OCI-LY7 (cell line): ENCODE results near the gene TPM1. TPM values are rescaled to one million over a fixed set of nuclear protein-coding genes. Genes with fewer than 3 reads are reported as not detected.

ENCODE experiments used
- BruUV-seq: library from RNA; stranded (reverse); fragments of 400-500 nt; replicated peaks from 2 replicates; lab custom pipeline; 2021; lab: Mats Ljungman, UMichigan
- CTCF ChIA-PET: fragments of 300-600 bp; sonication (Branson Sonifier 250); formaldehyde crosslinking; loops from one replicate; lab custom pipeline; 2022; ENCODE audit warnings: antibody characterized with exemption; ENCODE audit not compliant: unreplicated experiment; lab: Charles Lee
- POLR2A ChIA-PET: fragments of 300-600 bp; sonication (Branson Sonifier 250); formaldehyde crosslinking; loops from one replicate; lab custom pipeline; 2022; ENCODE audit warnings: antibody characterized with exemption; lab: Charles Lee
- DNase-seq: peaks from one replicate; pipeline ENCODE4 v3.0.0-alpha.2; 2015; ENCODE audit warnings: low spot score
- H2AFZ ChIP-seq: fragments of 200-600 bp; sonication (generic), shearing (Covaris generic); 2 replicates; pipeline ENCODE4 v1.6.1; 2014; ENCODE audit warnings: mild to moderate bottlenecking, antibody characterized with exemption, low read length, moderate library complexity
- H3K27ac ChIP-seq: fragments of 200-600 bp; sonication (generic); 2 replicates; pipeline ENCODE4 v1.5.1; 2014; ENCODE audit warnings: mixed run types, low read depth, mild to moderate bottlenecking, moderate library complexity, low read length, inconsistent platforms; ENCODE audit not compliant: poor library complexity, severe bottlenecking
- H3K36me3 ChIP-seq: fragments of 200-600 bp; sonication (generic); 2 replicates; pipeline ENCODE4 v1.6.1; 2014; ENCODE audit warnings: mild to moderate bottlenecking, antibody characterized with exemption, low read length, moderate library complexity, mixed read lengths; ENCODE audit not compliant: insufficient read depth
- H3K4me1 ChIP-seq: fragments of 200-600 bp; sonication (generic); 2 replicates; pipeline ENCODE4 v1.5.1; 2014; ENCODE audit warnings: mild to moderate bottlenecking, low read length; ENCODE audit not compliant: insufficient read depth, poor library complexity, severe bottlenecking
- H3K4me2 ChIP-seq: fragments of 200-600 bp; sonication (generic); 2 replicates; pipeline ENCODE4 v1.6.1; 2014; ENCODE audit warnings: mild to moderate bottlenecking, low read length
- H3K4me3 ChIP-seq: fragments of 200-600 bp; sonication (generic); 2 replicates; pipeline ENCODE4 v1.5.1; 2014; ENCODE audit warnings: mild to moderate bottlenecking, low read depth, low read length; ENCODE audit not compliant: poor library complexity, severe bottlenecking
- H3K79me2 ChIP-seq: fragments of 200-600 bp; sonication (generic); 2 replicates; pipeline ENCODE4 v1.6.1; 2016; ENCODE audit warnings: low read depth, mild to moderate bottlenecking, low read length, moderate library complexity, mixed read lengths; ENCODE audit not compliant: insufficient read depth
- H3K9me2 ChIP-seq: fragments of 200-600 bp; sonication (generic); 2 replicates; pipeline ENCODE4 v1.6.1; 2016; ENCODE audit warnings: mild to moderate bottlenecking, low read length, mixed read lengths; ENCODE audit not compliant: insufficient read depth
- H3K9me3 ChIP-seq: fragments of 200-600 bp; sonication (generic); 2 replicates; pipeline ENCODE4 v1.6.1; 2014; ENCODE audit warnings: mild to moderate bottlenecking, mixed run types, low read length, mixed read lengths
- H4K20me1 ChIP-seq: fragments of 200-600 bp; sonication (generic); 2 replicates; pipeline ENCODE4 v1.6.1; 2014; ENCODE audit warnings: mild to moderate bottlenecking, antibody characterized with exemption, low read length, moderate library complexity, mixed read lengths; ENCODE audit not compliant: insufficient read depth
- EZH2phosphoT487 ChIP-seq: fragments of 200-600 bp; sonication (generic); IDR thresholded peaks from 2 replicates; pipeline ENCODE4 v1.6.1; 2018; ENCODE audit warnings: low read depth, borderline replicate concordance, mild to moderate bottlenecking, mixed run types, antibody characterized with exemption, low read length, moderate library complexity, mixed read lengths
- intact Hi-C: fragments of 100-400 bp; cut with micrococcal nuclease; formaldehyde crosslinking; loops from one replicate; pipeline ENCODE4 v1.10.0; 2022; ENCODE audit not compliant: unreplicated experiment
- total RNA-seq, 2 experiments: library from RNA; depleted of rRNA in 1 of 2; stranded (reverse); fragments of >200 nt in 1 of 2; shearing (Covaris generic) in 1 of 2; gene quantifications; 2 replicates each; pipeline ENCODE4 v1.2.3, GENCODE V29; 2014 to 2022
- TF ChIP-seq, protein P1 (sequence below): fragments of 200-600 bp; sonication (generic); conservative IDR thresholded peaks from 2 replicates; pipeline ENCODE4 v1.5.1; 2014; ENCODE audit warnings: mild to moderate bottlenecking, antibody characterized with exemption, low read length, moderate library complexity, mixed read lengths

Gene TPM1
- total RNA-seq, 2 experiments from 2014 or later: 19.3 to 19.9 TPM

DNA sequence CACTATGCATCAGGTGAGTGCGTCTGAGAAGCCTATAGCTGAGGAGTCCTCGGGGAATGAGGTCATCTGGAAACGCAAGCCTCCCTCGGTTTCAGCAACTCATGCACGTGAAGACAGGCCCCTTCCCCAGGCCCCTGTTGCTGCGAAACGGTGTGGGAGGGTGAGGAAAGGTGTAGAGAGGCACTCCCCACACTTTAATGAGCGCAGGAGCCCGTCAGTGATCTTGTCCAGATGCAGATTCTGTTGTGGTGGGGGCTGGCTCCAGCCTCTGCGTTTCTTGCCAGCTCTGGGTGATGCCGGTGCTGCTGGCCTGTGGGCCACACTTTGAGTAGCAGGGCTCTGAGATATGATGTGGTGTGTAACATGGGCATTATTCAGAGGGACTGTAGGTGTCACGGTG lies 40.5 kb downstream of the TPM1 start:
- no peak overlapping the region for H3K4me3 ChIP-seq
- no peak overlapping the region for H3K4me2 ChIP-seq
- H3K4me1 ChIP-seq: no peaks in the 10 kb centered on the region
- H3K9me2 ChIP-seq: no peaks in the 10 kb centered on the region
- ChIA-PET POLR2A (no interaction called here), CTCF (no interaction called here)
- TF ChIP-seq EZH2phosphoT487: no peak
- TF ChIP-seq, protein P1, sequence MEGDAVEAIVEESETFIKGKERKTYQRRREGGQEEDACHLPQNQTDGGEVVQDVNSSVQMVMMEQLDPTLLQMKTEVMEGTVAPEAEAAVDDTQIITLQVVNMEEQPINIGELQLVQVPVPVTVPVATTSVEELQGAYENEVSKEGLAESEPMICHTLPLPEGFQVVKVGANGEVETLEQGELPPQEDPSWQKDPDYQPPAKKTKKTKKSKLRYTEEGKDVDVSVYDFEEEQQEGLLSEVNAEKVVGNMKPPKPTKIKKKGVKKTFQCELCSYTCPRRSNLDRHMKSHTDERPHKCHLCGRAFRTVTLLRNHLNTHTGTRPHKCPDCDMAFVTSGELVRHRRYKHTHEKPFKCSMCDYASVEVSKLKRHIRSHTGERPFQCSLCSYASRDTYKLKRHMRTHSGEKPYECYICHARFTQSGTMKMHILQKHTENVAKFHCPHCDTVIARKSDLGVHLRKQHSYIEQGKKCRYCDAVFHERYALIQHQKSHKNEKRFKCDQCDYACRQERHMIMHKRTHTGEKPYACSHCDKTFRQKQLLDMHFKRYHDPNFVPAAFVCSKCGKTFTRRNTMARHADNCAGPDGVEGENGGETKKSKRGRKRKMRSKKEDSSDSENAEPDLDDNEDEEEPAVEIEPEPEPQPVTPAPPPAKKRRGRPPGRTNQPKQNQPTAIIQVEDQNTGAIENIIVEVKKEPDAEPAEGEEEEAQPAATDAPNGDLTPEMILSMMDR: no peak
- H2AFZ ChIP-seq: no peak overlapping the region
- BruUV-seq: no TSS peak
- DNase-seq: no peak
- H3K9me3 ChIP-seq: no peaks in the 10 kb centered on the region
- no peak overlapping the region for H3K27ac ChIP-seq
- no peaks in the 10 kb centered on the region for H3K79me2 ChIP-seq
- H4K20me1 ChIP-seq: no peaks in the 10 kb centered on the region
- no peaks in the 10 kb centered on the region for H3K36me3 ChIP-seq
- intact Hi-C loops: no loop called here

DNA sequence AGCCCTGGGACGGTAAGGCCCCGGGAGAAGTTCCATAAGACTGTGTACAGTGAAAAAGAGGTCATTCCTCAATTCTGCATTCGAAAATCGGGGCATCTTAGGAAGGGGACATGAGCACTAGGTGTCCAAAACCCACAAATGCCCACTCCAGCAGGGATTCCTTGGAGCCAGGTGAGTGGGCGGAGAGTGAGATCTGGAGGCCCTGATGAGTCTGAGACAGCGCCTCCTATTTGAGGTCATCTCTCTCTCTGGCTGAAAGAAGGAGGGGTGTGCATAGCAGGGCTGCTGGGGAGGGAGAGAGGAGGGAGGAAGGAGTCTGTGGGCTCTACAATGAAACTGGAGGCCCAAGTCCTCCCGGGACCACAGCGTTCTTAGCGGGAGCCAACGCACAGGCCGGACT lies 41.0 kb downstream of the TPM1 start:
- H3K27ac ChIP-seq: no peak overlapping the region
- no TSS peak for BruUV-seq
- no peaks in the 10 kb centered on the region for H3K79me2 ChIP-seq
- ChIA-PET POLR2A (interaction anchor here (0.7 kb wide), 1 partner anchor 1758 kb away, joined by 3 read pairs; no protein-coding TSS in a partner anchor), CTCF (no interaction called here)
- no peak overlapping the region for H2AFZ ChIP-seq
- no peak overlapping the region for H3K4me2 ChIP-seq
- TF ChIP-seq EZH2phosphoT487: no peak
- H4K20me1 ChIP-seq: no peaks in the 10 kb centered on the region
- intact Hi-C loops: no loop called here
- no peaks in the 10 kb centered on the region for H3K4me1 ChIP-seq
- DNase-seq: no peak
- no peaks in the 10 kb centered on the region for H3K36me3 ChIP-seq
- H3K4me3 ChIP-seq: no peak overlapping the region
- no peaks in the 10 kb centered on the region for H3K9me2 ChIP-seq
- H3K9me3 ChIP-seq: no peaks in the 10 kb centered on the region

DNA sequence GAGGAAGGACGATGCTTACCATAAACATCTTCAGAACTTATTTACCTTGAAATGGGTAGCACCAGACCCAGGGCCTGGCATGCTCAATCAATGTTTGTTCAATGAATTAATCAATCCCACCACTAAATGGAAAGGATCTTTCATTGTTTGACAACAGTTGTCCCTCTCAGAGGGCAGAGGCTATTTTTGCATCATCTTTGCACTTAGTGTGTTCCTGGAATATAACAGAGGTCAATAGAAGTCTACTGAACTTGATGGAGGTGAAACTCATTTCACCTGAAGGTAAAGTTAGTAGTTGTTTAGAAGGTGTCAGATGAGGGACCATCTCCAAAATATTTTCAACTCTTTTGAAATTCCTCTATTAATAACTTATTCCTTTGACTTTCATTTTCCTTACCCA lies 42.3 kb downstream of the TPM1 start:
- no peak overlapping the region for H2AFZ ChIP-seq
- no peak for TF ChIP-seq EZH2phosphoT487
- TF ChIP-seq, protein P1: no peak
- no peaks in the 10 kb centered on the region for H3K9me3 ChIP-seq
- H3K9me2 ChIP-seq: no peaks in the 10 kb centered on the region
- POLR2A ChIA-PET: no interaction called here
- no peak overlapping the region for H3K4me2 ChIP-seq
- no TSS peak for BruUV-seq
- H3K79me2 ChIP-seq: no peaks in the 10 kb centered on the region
- H4K20me1 ChIP-seq: no peaks in the 10 kb centered on the region
- no peaks in the 10 kb centered on the region for H3K4me1 ChIP-seq
- CTCF ChIA-PET: no interaction called here
- DNase-seq: no peak
- H3K36me3 ChIP-seq: no peaks in the 10 kb centered on the region
- H3K4me3 ChIP-seq: no peak overlapping the region
- no peak overlapping the region for H3K27ac ChIP-seq
- intact Hi-C loops: no loop called here
